AG04450 (cell line): ENCODE data around the gene PRCP. TPM values are rescaled to one million over a fixed set of nuclear protein-coding genes. Genes with fewer than 3 reads are reported as not detected.

ENCODE experiments used
- CTCF ChIA-PET: fragments of 300-600, 350-600 bp; formaldehyde crosslinking; extraction: SDS; loops from one replicate; lab custom pipeline; 2022; ENCODE audit warnings: antibody characterized with exemption, inconsistent platforms; lab: Charles Lee
- POLR2A ChIA-PET: fragments of 350-600 bp; formaldehyde crosslinking; extraction: SDS; loops from one replicate; lab custom pipeline; 2021; ENCODE audit warnings: antibody characterized with exemption, inconsistent platforms; lab: Yijun Ruan, JAX
- DNase-seq: peaks from one replicate; pipeline ENCODE4 v3.0.0-alpha.2; 2011; ENCODE audit warnings: low read depth, low spot score
- H3K27ac ChIP-seq: one replicate; pipeline ENCODE4 v1.5.1; 2012; ENCODE audit warnings: low read depth, low read length, control low read depth
- H3K27me3 ChIP-seq: one replicate; pipeline ENCODE4 v1.6.0; 2012; ENCODE audit warnings: low read length; ENCODE audit not compliant: control insufficient read depth, insufficient read depth
- H3K4me3 ChIP-seq: 2 replicates; pipeline ENCODE4 v1.5.1; 2011; ENCODE audit warnings: mild to moderate bottlenecking, low read depth, low read length, control low read depth
- H3K9me3 ChIP-seq: 2 replicates; pipeline ENCODE4 v1.5.1; 2012; ENCODE audit warnings: low read length; ENCODE audit not compliant: control insufficient read depth, insufficient read depth
- CTCF ChIP-seq: IDR thresholded peaks from 2 replicates; pipeline ENCODE4 v1.5.1; 2011; ENCODE audit warnings: low read depth, low read length, control low read depth, inconsistent platforms
- polyA plus RNA-seq: library from polyadenylated mRNA; depleted of rRNA; stranded (reverse); fragments of >200 nt; gene quantifications from 2 replicates; pipeline ENCODE4 v1.2.3, GENCODE V29; 2011

The PRCP gene
- polyA plus RNA-seq, 1 experiment: 157 TPM

DNA sequence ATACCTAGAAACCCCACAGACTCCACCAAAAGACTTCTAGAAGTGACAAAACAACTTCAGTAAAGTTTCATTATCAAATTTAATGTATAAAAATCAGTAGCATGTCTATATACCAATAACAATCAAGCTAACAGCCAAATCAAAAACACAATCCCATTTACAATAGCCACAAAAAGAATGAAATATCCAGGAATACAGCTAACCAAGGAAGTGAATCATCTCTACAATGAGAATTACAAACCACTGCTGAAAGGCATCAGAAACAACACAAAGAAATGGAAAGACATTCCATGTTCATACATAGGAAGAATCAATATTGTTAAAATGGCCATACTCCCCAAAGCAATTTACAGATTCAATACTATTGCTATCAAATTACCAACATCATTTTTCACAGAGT, 46.0 kb downstream of the PRCP start:
- no peak overlapping the region for H3K27ac ChIP-seq
- no peaks in the 10 kb centered on the region for H3K27me3 ChIP-seq
- no peaks in the 10 kb centered on the region for H3K9me3 ChIP-seq
- ChIA-PET POLR2A (no interaction called here), CTCF (interaction anchor here (6.4 kb wide), 1 partner anchor 13 kb away, joined by 72 read pairs; no protein-coding TSS in a partner anchor)
- DNase-seq: no peak
- TF ChIP-seq CTCF: no peak
- no peak overlapping the region for H3K4me3 ChIP-seq

- no peak for TF ChIP-seq CTCF
- DNase-seq: no peak
- H3K27ac ChIP-seq: no peak overlapping the region
- no peaks in the 10 kb centered on the region for H3K9me3 ChIP-seq
- no peaks in the 10 kb centered on the region for H3K27me3 ChIP-seq
- ChIA-PET POLR2A (no interaction called here), CTCF (no interaction called here)
- no peak overlapping the region for H3K4me3 ChIP-seq
Measured at GRCh38 chr11:82848829-82849228, 51.4 kb downstream of the PRCP start.

DNA sequence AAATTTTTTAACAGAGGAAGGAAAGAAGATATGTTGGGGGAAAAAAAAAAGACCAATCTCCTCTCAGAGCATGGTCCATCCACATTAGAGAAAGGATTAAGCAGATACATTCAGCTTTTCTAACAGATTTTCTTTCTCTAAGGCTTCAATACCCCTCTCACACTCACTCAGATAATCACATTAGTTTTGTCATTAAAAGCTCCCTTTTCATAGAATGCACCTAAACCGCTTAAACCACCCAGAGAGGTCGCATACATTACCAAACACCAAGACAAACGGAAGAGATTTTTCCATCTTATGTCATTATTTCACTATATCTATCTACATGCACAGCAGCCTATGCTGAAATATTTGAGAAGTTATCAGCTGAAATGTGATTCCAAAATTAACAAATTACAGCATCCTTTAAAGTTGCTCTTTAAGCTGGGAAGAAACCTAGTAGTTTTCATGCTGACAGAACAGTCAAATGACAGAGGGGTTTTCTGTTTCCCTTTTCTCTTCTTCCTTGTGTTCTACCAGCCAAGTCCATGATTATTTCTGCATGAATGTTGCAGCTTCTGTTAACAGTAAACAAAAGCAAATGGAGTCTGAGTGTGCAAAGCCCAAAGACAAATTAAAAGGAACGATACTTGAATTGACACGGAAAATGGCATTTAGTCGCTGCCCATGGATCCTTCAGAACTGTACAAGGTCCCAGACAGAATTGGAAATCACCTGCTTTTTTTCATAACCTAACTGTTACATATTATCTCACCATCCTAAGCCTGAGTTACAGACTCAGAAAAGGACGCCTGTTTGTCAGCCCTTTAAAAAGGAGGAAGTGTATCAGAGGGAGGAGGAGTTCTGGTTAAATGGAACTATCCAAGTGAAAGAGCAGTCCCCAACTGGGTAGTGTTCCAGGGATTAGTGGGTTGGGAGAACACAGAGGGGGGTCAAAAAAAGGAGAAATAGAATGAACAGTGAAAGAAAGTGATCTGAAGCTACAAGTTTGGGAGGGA, 54.6 kb downstream of the PRCP start:
- no peak for TF ChIP-seq CTCF
- POLR2A ChIA-PET: no interaction called here
- Histone ChIP-seq H3K27ac (no peak overlapping the region), H3K4me3 (no peak overlapping the region), H3K9me3 (no peaks in the 10 kb centered on the region), H3K27me3 (no peaks in the 10 kb centered on the region)
- CTCF ChIA-PET: interaction anchor here (0.5 to 2.6 kb wide), 3 partner anchors 22 to 74 kb away, joined by 4 to 10 read pairs (median 5); no protein-coding TSS in a partner anchor
- DNase-seq: no peak

DNA sequence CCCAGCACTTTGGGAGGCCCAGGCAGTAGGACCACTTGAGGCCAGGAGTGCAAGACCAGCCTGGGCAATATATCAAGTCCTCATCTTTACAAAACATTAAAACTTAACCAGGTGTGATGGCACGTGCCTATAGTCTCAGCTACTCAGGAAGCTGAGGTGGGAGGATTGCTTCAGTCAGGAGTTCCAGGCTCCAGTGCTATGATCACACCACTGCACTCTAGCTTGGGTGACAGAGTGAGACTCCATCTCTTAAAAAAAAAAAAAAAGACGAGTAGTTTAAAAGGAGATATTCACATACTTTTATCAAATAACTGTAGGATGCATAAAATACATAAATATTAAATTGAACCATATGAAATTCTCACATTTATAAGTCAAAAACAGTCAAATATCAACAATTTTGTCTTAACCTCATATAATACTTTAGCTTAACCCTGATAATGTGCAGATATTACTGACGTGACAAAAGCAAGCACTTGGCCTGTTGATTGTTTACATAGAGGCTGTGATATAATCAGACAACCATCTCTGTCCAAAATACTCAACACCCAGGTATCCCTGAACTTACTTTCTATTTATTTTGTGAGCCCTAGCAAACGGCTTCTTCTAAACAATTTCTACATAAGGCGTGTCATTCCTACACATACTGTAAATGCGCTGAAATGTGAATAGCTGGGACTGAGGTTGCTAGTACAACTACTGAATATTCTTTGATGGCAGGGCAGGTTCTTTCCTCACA, 57.0 kb downstream of the PRCP start:
- no peaks in the 10 kb centered on the region for H3K27me3 ChIP-seq
- no peak for TF ChIP-seq CTCF
- no peak for DNase-seq
- no peaks in the 10 kb centered on the region for H3K9me3 ChIP-seq
- H3K4me3 ChIP-seq: no peak overlapping the region
- H3K27ac ChIP-seq: no peak overlapping the region
- POLR2A ChIA-PET: no interaction called here
- CTCF ChIA-PET: interaction anchor here (2.6 to 4.4 kb wide), 2 partner anchors 24 to 68 kb away, joined by 10 to 13 read pairs; no protein-coding TSS in a partner anchor
